Measurements from ENCODE around the gene UBL7. TPM values are rescaled to one million over a fixed set of nuclear protein-coding genes. Genes with fewer than 3 reads are reported as not detected.

Gene UBL7
- total and polyA plus RNA-seq, 2 of the 8 experiments (the other 6 are each of a cell fraction or from before 2014, with no cell fraction given) = 71.5 to 183 TPM

- TF ChIP-seq EGR1 (IDR thresholded peaks at IDR 0.05; ENCODE audit: borderline replicate concordance, low read depth, low read length) (no peak), KDM4A (IDR thresholded peaks at IDR 0.05; ENCODE audit: low read depth, low read length, severe bottlenecking) (no peak), TBP (IDR thresholded peaks at IDR 0.05; ENCODE audit: low read depth, low read length) (no peak), ASH2L (IDR thresholded peaks at IDR 0.05; ENCODE audit: low read length) (peak; percentile 47)
- TF ChIP-seq, protein P1, sequence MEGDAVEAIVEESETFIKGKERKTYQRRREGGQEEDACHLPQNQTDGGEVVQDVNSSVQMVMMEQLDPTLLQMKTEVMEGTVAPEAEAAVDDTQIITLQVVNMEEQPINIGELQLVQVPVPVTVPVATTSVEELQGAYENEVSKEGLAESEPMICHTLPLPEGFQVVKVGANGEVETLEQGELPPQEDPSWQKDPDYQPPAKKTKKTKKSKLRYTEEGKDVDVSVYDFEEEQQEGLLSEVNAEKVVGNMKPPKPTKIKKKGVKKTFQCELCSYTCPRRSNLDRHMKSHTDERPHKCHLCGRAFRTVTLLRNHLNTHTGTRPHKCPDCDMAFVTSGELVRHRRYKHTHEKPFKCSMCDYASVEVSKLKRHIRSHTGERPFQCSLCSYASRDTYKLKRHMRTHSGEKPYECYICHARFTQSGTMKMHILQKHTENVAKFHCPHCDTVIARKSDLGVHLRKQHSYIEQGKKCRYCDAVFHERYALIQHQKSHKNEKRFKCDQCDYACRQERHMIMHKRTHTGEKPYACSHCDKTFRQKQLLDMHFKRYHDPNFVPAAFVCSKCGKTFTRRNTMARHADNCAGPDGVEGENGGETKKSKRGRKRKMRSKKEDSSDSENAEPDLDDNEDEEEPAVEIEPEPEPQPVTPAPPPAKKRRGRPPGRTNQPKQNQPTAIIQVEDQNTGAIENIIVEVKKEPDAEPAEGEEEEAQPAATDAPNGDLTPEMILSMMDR (IDR thresholded peaks at IDR 0.05; ENCODE audit: control extremely low read depth in 1 of 3, insufficient read depth in 1 of 3, low read depth in 1 of 3, low read length in 3 of 3) = peak; percentile 72 to 87 (median 76)
Measured at GRCh38 chr15:74489518-74490338, 28.8 kb upstream of the UBL7 start (continued).

Data from H1 (cell line).